GM23248 (cell line): ENCODE data around the gene CACNG4.

Experiments
- EZH2 ChIP-seq: fragments of 200-600 bp; sonication (generic); IDR thresholded peaks from 2 replicates; pipeline ENCODE4 v1.6.1; 2018; ENCODE audit warnings: antibody characterized with exemption, mild to moderate bottlenecking; ENCODE audit not compliant: insufficient read depth, poor library complexity, severe bottlenecking
- EZH2phosphoT487 ChIP-seq: fragments of 200-600 bp; sonication (generic); IDR thresholded peaks from 2 replicates; pipeline ENCODE4 v1.6.1; 2018; ENCODE audit warnings: antibody characterized with exemption, moderate library complexity, mild to moderate bottlenecking, low read depth; ENCODE audit not compliant: insufficient read depth

DNA sequence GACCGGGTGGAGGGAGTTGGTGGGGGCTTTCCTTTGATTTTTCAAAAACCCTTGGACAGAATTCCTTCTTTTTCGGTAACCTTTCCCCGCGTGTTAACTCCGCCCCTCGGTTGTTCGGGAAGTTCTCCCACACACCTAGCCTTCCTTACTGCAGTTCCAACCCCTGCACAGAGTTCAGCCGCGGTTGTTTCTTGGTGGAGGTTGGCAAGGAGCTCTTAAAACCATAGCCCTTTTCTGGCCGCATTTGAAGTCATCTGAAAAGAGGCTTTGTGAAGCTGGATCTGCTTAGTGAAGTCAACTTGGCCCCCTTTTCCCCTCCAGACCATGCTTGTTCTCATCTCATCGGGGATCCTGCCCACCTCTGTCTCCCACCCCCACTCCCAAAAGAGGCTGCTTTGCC lies 1.8 kb downstream of the CACNG4 start:
- TF ChIP-seq EZH2phosphoT487 (peak; percentile 71; the same call in 1 of the 2 replicates), EZH2 (peak; percentile 96)
